ENCODE measurements around the gene TSPAN33.
"Not testable (repeated sequence)": the region's sequence is repeated elsewhere in the genome, so short reads cannot be mapped to it uniquely, and the experiment has no call there.

TSPAN33 gene

GRCh38 chr7:129209067-129209926 lies 64.8 kb downstream of the TSPAN33 start:
- DNase-seq: no peak

DNA sequence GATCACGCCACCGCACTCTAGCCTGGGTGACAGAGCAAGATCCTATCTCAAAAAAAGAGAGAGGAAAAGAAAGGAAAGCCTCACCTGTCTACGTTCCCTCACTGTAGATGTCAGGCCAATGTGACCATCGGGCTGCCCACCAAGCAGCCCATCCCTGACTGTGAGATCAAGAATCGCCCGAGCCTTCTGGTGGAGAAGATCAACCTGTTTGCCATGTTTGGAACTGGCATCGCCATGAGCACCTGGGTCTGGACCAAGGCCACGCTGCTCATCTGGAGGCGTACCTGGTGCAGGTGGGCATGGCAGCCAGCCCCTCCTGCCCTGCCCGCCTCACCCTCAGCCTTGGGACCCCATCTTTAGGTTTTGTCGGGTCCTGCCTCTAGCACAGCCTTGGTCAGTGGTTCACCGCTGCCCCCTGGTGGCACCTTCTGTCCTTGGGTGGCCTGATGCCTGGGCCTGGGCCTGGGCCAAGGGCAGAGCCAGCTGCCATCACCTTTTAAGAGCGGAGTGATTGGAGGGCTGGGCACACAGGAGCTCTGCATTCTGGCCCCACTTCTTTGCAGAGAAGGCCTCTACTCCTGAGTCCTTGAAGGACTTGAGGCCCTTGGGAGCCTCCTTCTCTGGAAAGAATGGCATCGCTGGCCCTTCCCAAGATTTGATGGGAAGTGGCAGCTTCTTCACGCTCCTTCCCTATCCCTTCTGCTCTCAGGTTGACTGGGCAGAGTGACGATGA lies 65.9 kb downstream of the TSPAN33 start:
- peak; percentile 87 to 89 for DNase-seq

- DNase-seq: no peak
Measured at GRCh38 chr7:129210989-129211312, 66.4 kb downstream of the TSPAN33 start.

DNA sequence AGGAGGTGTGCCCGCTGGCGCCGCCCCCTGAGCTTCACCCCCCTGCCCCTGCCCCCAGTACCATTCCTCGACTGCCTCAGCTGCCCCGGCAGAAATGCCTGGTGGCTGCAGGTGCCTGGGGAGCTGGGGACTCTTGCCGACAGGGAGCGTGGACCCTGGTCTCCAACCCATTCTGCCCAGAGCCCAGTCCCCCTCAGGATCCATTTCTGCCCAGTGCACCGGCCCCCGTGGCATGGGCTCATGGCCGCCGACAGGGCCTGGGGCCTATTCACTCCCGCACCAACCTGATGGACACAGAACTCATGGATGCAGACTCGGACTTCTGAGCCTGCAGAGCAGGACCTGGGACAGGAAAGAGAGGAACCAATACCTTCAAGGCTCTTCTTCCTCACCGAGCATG lies 67.6 kb downstream of the TSPAN33 start:
- no peak for DNase-seq

DNA sequence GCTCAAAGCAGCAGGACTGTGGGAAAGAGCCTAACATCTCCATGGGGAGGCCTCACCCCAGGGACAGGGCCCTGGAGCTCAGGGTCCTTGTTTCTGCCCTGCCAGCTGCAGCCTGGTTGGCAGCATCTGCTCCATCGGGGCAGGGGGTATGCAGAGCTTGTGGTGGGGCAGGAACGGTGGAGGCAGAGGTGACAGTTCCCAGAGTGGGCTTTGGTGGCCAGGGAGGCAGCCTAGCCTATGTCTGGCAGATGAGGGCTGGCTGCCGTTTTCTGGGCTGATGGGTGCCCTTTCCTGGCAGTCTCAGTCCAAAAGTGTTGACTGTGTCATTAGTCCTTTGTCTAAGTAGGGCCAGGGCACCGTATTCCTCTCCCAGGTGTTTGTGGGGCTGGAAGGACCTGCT lies 68.1 kb downstream of the TSPAN33 start:
- DNase-seq: no peak

GRCh38 chr7:129213828-129214227 lies 69.3 kb downstream of the TSPAN33 start:
- peak in 1 of 2 experiments; percentile 28 for DNase-seq

GRCh38 chr7:129215691-129216090 lies 71.2 kb downstream of the TSPAN33 start:
- DNase-seq: not testable (repeated sequence)

DNA sequence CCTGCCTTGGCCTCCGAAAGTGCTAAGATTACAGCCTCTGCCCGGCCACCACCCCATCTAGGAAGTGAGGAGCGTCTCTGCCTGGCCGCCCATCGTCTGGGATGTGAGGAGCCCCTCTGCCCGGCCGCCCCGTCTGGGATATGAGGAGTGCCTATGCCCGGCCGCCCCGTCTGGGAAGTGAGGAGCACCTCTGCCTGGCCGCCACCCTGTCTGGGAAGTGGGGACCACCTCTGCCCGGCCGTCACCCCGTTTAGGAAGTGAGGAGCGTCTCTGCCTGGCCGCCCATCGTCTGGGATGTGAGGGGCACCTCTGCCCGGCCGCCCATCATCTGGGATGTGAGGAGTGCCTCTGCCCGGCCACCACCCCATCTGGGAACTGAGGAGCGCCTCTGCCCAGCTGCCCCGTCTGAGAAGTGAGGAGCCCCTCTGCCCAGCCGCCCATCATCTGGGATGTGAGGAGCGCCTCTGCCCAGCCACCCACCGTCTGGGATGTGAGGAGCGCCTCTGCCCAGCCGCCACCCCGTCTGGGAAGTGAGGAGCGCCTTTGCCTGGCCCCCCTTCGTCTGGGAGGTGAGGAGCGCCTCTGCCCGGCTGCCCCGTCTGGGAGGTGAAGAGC lies 71.7 kb downstream of the TSPAN33 start:
- not testable (repeated sequence) for DNase-seq

DNA sequence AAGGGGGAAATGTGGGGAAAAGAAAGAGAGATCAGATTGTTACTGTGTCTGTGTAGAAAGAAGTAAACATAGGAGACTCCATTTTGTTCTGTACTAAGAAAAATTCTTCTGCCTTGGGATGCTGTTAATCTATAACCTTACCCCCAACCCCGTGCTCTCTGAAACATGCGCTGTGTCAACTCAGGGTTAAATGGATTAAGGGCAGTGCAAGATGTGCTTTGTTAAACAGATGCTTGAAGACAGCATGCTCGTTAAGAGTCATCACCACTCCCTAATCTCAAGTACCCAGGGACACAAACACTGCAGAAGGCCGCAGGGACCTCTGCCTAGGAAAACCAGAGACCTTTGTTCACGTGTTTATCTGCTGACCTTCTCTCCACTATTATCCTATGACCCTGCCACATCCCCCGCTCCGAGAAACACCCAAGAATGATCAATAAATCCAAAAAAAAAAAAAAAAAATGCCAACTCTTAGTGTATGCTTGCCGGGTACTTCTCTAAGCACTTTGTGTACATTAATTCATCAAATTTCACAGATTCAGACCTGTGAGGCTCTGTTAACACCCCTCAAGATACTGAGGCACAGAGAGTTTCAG lies 72.4 kb downstream of the TSPAN33 start:
- not testable (repeated sequence) for DNase-seq

- peak; percentile 86 to 89 for DNase-seq
Measured at GRCh38 chr7:129218514-129219062, 74.1 kb downstream of the TSPAN33 start.

- DNase-seq: not testable (repeated sequence)
Measured at GRCh38 chr7:129219166-129219565, 74.7 kb downstream of the TSPAN33 start.
